NOMO-1 (cell line): ENCODE data around the gene FUT8.
A peak's percentile ranks its signal among the peaks of the same experiment; 100 is the strongest.
"Not testable (repeated sequence)": the region's sequence is repeated elsewhere in the genome, so short reads cannot be mapped to it uniquely, and the experiment has no call there.

Source experiments
- DNase-seq, 2 experiments: peaks; one replicate each; lab custom pipeline; 2025; ENCODE audit not compliant: unreplicated experiment in 2 of 2; lab: John Stamatoyannopoulos, UW

Gene FUT8

DNA sequence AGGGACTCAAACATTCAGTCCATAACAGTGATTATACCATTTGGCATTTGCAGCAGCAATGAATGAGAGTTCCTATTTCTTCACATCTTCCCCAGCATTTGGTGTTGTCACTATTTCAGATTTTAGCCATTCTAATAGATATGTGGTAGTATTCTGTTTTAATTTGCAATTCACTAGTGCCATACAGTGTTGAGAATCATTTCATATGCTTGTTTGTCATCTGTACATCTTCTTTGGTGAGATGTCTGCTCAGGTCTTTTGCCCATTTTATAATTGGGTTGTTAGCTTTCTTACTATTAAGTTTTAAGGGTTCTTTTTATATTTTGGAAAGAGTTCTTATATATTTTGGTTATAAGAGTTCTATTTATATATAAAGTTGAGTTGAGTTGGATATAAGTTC, 276.5 kb downstream of the FUT8 start:
- no peak for DNase-seq

DNA sequence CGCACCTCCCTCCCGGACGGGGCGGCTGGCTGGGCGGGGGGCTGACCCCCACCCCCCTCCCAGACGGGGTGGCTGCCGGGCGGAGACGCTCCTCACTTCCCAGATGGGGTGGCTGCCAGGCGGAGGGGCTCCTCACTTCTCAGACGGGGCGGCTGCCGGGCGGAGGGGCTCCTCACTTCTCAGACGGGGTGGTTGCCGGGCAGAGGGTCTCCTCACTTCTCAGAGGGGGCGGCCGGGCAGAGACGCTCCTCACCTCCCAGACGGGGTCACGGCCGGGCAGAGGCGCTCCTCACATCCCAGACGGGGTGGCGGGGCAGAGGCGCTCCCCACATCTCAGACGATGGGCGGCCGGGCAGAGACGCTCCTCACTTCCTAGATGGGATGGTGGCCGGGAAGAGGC, 280.0 kb downstream of the FUT8 start:
- DNase-seq: not testable (repeated sequence)

DNA sequence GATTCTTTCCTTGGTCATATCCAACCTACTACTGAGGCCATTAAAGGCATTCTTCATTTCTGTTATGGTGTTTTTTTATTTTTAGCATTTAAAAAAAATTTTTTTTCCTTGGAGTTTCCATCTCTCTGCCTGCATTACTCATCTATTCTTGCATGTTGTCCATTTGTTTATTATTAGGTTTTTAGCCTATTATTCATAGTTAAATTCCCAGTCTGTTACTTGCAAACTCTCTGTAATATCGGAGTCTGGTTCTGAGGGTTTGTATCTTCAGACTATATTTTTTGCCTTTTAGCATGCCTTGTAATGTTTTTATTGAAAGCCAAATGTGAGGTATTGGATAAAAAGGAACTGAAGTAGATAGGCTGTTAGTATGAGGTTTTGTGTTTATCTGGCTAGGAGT, 284.3 kb downstream of the FUT8 start:
- DNase-seq: no peak

DNA sequence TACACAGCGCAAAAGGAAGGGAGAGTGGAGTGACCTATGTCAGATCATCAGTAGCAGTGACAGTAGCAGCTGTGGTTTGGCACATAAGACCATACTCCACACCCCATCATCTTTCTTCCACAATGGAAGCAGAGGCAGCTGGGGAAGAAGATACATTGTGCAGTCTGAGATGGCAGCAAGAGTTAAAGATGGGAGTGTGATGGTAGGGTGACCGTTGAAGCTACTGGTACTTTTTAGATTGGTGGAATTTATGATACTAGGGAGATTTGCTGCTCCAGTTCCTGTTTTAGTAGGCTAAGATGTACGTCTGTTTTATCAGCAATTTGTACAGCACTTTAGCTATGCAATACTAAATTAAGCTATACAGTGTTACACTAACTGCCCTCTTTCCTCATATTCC, 291.0 kb downstream of the FUT8 start:
- peak in 1 of 2 experiments; percentile 32 for DNase-seq

DNA sequence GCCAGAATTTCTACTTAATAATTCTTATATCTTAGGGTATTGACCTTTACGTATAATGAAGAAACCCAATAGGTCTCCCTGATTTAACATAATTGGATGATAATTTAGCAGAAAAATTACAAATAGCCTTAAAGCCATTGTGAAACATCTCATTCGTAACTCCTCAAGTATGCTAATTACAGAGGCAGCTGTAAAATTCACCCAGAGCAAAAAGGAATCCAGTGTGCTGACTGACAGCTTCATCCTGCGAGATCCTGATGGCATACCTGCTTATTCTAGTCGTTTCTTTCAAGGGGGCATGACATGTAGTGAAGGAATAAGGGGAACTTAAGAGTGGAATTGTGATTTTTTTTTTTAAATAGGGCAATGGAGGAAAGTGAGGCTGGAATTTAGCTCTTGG, 291.5 kb downstream of the FUT8 start:
- DNase-seq: no peak

DNA sequence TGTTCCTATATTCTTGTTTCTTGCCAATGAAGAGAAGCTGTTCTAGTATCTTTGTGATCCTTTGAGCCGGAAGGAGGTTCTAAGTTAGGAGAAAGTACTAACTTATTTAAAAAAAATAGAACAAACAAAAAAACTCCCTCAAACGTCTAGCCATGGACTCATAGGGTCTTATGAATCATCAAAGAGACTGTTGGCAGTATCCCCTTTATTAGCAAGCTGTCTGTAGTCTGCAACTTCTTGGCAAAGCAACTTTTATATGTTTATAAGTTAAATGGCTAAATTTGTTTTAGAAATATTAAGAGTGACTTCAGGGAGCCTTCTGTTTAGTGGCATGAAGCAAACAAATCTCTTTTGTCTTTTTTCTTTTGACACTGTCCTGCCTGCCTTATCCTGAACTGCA, 291.9 kb downstream of the FUT8 start:
- no peak for DNase-seq

DNA sequence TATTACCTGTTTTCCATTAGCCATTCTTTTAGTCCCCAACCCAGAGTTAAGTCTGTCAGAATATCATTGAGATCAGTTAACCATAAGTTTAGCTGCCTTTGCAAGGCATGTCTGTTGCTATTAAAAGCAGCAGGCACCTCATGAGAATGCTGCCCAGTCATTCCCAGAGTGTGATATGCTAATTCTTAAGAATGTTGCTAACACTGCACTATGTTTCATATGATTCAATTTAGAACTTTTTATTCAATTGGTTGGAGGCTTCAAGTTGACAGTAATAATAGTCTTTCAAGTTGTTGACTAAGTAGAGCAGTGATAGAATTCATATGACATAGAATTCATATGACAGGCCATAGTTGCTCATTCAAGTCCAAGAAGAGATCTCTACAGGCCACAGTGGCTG, 292.3 kb downstream of the FUT8 start:
- no peak for DNase-seq

DNA sequence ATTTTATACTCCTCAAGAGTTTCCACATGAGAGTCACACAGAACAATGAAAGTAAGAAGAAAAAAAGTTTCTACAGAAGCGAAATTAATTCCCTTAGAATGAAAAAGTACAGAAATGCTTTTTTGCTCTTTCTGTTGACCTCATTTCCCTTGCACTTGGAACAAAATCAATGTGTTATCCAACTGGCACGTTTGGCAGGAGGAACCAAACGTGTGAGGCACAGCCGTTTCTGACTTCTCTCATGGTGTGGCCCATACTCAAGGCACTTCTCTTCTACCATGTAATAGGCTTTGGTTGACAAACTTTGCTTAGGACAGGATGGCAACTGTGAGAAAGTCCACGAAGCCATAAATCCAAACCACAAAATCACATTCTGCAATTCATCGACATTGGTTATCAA, 297.0 kb downstream of the FUT8 start:
- no peak for DNase-seq

DNA sequence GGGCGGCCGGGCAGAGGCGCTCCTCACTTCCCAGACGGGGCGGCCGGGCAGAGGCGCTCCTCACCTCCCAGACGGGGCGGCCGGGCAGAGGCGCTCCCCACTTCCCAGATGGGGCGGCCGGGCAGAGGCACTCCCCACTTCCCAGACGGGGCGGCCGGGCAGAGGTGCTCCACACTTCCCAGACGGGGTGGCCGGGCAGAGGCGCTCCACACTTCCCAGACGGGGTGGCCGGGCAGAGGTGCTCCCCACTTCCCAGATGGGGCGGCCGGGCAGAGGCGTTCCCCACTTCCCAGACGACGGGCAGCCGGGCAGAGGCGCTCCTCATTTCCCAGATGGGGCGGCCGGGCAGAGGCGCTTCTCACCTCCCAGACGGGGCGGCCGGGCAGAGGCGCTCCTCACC, 304.3 kb downstream of the FUT8 start:
- DNase-seq: not testable (repeated sequence)

DNA sequence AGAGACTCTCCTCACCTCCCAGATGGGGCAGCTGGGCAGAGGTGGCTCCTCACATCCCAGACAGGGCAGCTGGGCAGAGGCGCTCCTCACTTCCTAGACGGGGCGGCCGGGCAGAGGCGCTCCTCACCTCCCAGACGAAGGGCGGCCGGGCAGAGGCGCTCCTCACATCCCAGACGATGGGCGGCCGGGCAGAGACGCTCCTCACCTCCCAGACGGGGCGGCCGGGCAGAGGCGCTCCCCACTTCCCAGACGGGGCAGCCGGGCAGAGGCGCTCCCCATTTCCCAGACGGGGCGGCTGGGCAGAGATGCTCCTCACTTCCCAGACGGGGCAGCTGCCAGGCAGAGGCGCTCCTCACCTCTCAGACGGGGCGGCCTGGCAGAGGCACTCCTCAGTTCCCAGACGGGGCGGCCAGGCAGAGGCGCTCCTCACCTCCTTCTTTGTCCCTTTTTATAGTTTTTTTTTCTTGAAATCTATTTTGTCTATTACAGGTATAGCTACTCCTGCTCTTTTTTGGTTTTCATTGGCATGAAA, 304.9 kb downstream of the FUT8 start:
- not testable (repeated sequence) for DNase-seq

DNA sequence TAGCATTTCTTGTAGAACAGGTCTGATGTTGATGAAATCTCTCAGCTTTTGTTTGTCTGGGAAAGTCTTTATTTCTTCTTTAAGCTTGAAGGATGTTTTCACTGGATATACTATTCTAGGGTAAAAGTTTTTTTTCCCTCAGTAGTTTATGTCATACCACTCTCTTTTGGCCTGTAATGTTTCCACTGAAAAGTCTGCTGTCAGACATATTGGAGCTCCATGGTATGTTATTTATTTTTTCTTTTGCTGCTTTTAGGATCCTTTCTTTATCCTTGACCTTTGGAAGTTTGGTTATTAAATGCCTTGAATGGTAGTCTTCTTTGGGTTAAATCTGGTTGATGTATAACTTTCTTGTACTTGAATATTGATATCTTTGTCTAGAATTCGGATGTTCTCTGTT, 306.1 kb downstream of the FUT8 start:
- no peak for DNase-seq

DNA sequence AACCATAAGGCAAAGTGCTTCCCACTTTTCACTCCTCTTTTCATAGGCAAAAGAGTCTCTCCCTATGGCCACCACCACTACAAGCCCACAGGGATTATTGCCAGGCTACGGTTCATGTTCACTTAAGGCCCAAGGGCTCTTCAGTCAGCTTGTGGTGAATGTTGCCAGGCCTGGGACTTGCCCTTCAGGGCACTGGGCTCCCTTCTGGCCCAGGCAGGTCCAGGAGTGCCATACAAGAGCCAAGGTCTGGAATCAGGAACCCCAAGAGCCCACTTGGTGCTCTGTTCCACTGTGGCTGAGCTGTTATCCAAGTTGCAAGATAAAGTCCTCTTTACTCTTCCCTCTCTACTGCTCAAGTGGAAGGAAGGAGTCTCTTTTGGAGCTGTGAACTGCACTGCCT, 307.6 kb downstream of the FUT8 start:
- DNase-seq: no peak

DNA sequence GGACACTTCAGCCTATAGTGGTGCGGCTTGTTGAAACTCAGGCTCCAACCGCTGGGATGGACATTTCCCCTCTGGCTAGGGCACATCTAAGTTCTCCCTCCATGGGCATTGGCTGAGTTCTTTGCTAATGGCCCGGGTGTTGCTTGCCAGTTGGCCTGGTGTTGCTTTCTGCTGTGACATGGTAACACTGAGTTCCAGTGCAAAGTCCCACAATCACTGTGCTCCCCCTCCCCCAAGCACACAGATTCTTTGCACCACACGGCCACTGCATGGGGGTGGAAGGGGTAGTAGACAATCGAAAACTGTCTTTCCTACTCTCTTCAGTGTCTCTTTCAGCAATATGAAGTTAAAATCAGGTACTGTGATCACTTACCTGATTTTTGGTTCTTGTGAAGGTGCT, 308.2 kb downstream of the FUT8 start:
- no peak for DNase-seq

DNA sequence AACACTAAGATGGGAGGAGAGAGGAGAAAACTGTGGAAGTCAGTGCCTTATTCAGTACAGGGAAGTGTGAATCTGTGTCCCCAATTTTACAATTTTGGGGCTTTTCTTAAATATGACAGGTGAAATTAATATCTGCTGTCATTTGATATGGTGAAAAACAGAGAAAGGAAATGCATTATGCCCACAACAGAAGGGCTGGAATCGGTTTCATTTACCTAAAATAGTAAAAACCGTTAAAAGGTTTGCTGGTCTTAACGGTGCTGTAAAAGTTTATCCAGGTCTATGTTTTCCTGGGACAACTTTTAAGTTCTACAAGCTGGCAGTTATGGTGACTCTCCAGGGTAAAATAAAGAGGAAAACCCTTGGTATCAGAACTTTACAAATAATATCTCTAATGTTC, 310.8 kb downstream of the FUT8 start:
- no peak for DNase-seq

DNA sequence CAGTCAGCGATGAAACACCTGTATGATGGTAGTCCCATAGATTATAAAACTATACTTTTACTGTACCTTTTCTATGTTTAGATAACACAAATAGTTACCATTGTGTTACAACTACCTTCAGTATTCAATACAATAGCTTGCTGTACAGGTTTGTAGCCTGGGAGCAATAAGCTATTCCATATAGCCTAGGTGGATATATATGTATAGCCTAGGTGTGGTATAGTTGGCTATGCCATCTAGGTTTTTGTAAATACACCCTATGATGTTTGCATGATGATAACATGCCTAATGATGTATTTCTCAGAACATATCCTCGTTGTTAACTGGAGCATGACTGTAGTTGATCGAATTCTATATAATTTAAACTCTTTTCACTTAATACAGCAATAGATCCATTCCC, 316.1 kb downstream of the FUT8 start:
- no peak for DNase-seq

DNA sequence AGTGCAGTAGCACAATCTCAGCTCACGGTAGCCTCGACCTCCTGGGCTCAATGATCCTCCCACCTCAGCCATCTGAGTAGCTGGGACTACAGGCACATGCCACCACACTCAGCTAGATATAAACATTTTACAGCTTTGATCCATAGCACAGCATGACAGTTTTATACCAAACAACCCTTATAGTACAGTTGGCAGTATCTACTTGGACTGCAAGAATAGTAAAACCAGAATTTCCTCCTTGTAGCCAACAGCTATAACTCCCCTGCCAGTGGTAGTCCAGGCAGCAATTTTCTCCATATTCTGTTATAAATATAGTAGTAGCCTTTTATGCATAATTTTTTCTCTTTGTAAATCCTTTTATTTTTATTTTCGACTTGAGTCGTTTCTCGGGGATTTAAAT, 317.0 kb downstream of the FUT8 start:
- DNase-seq: no peak

DNA sequence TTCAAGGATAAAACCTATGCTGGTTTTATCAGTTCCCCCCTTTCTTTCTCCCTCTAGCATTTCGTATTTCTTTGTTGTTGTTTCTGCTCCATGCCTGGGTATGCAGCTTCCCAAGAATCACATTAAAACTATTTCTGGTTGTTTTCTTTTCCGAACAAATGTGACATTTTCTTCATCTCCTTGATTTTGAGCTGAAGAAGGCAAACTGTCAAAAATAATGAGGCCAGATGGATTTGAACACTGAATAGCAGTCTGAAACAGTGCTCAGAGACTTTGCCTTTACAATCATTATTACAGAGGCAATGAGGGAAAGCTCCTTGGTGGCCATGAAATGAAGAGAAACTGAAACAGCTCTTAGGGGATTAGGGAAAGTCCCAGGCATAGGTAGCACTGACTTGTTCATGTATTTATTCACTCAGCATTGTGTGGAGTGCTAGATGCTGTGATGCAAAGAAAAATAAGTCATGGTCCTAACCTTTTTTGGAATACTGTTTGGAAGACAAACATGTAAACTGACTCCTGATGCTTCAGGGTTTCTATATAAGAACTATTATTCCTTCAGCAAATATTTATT, 319.5 kb downstream of the FUT8 start:
- no peak for DNase-seq

DNA sequence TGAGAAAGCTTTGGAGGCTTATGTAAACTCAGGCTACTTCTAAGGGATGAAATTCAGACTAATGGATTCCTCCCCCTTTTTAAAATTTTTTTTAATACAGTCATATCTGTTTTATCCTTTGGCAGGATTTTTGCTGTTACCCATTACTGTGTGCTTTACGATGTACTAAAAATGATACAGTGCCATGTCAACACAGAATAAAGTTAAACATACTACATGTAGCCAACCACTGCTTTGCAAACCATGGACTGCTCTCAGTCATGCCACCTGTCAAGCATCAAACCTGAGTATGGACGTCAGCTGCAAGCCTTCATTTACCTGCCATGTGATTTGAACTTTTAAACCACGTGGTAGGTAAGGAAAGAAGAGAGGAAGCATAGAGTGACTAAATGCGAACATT, 325.8 kb downstream of the FUT8 start:
- no peak for DNase-seq

DNA sequence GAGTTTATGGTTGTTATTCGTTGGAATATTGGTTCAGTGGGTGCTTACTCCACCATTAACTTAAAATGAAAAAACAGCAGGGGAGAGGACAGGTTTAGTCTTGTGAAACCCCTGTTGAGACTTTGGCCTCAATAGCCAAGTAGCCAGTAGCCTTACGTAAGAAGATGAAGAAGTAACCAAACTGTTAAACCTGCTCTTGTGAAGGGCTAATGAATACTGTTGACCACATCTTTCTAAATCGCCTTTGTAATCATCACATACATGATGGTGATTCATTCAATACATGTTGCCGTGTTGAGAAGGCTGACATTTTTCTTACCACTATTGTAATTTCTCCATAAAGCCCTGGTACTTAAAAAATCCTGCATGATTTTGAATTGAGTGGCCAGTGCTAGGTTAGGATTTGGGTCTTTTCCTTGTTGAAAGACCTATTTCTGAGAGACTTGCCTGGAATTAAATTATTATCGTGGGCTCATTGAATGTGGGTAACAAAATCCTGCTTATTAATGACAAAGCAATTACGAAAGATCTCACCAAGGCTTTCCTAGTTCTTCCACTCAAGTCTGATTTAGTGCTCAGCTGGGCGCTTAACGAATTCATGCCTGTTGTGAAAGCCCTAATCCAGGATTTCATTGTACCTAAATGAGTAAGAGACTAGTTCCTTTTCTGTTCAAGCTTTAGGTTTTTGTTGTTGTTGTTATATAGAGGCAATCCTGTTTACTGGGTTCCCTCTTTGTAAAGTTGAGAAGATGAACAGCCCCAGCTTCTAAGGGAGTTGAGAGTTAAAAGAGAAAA, 333.1 kb downstream of the FUT8 start:
- DNase-seq: peak; percentile 84 to 91

DNA sequence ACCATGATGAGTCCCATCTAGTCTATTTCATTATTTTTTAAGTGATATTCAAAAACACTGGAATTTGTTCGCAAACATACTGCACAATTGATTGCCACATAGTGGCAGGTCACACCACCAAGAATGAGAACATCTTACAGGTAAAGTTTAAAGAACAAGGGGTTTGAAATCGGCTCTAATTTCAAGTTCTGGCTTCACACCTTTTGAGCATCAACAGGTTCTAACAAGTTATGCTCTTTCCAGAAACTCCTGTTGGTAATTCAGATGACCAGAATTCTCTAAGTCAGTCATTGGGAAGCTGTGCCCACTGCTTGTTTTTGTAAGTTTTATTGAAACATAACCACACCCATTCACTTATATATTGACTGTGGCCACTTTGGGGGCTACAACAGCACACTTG, 336.3 kb downstream of the FUT8 start:
- no peak for DNase-seq

DNA sequence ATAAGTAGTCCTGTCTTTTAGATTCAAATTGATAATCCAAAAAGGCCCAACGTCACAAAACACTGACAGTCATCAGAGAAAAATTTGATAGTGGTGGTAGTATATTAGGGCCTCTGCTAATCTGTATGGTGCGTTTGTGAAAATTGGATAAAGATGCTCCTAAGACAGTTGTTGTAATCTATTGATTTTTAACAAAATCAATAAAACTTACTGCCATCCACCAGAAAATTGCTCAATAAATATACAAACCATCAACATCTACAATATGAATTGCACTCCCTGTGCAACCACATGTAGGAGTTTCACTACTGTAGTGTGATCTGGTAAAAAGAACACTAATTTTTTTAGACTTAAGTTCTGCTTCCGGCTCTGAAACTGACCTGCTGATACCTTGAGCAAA, 336.8 kb downstream of the FUT8 start:
- DNase-seq: no peak

DNA sequence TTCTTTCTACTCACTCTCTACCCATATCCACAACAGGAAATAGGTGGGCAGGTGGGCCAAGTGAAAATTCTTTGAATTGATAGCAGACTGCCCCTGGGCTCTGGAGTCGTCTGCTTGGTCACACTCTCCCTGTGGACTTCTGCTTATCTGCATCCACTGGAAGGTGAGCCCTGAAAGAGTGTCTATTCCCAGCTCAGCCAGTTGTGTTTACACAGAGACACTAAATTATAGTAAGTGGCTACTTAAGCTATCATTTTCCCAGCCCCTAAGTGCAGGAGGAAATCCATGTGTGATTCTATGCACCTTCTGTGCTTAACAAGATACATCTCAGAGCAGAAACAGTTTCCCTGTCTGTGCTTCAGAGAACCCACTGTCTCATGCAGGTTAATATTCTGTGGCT, 338.4 kb downstream of the FUT8 start:
- DNase-seq: no peak
